ENCODE results near the gene GPR39.

The GPR39 gene

DNA sequence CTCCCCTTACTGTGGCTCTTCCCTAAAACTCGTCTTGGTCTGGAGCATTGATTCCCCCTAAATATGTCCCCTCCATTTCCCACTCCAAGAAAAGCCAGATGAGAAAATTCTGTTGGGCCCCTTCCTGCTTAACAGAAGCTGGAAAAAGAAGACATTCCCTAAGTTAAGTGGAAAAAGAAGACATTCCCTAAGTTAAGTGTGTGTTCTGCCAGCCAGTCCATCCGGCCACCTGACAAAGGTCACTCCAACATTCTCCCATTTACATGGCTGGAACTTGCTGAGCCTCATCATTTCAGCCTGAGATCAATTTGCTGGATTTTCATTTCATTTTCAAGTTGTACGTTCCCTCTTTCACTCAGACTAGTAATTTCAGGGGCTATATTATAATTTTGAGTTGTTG lies 201.4 kb downstream of the GPR39 start:
- TF ChIP-seq, protein P1, sequence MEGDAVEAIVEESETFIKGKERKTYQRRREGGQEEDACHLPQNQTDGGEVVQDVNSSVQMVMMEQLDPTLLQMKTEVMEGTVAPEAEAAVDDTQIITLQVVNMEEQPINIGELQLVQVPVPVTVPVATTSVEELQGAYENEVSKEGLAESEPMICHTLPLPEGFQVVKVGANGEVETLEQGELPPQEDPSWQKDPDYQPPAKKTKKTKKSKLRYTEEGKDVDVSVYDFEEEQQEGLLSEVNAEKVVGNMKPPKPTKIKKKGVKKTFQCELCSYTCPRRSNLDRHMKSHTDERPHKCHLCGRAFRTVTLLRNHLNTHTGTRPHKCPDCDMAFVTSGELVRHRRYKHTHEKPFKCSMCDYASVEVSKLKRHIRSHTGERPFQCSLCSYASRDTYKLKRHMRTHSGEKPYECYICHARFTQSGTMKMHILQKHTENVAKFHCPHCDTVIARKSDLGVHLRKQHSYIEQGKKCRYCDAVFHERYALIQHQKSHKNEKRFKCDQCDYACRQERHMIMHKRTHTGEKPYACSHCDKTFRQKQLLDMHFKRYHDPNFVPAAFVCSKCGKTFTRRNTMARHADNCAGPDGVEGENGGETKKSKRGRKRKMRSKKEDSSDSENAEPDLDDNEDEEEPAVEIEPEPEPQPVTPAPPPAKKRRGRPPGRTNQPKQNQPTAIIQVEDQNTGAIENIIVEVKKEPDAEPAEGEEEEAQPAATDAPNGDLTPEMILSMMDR (IDR thresholded peaks at IDR 0.05; ENCODE audit: control insufficient read depth, extremely low read depth, insufficient read depth) = no peak

DNA sequence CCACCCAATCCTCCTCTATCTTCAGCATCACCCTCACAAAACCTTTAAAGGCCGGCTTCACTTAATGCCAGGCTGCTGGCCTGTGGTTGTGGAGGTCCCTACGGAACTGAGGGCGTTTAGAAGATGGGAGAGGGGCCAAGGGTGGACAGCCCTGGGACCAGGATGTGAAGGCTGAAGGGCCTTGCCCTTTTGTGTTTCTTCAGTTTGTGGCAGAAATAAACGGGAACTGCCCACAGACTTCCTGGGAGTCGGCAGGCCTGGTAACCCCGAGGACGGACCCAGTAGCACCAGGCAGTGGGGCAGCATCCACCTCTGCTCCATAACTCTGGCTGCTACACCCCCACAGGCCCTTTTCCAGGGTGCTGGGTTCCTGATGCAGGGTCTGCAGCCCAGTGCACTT lies 202.1 kb downstream of the GPR39 start:
- H3K4me3 ChIP-seq (ENCODE audit: low read depth, low read length) = no peak overlapping the region
- TF ChIP-seq, protein P1 (IDR thresholded peaks at IDR 0.05; ENCODE audit: control insufficient read depth, extremely low read depth, insufficient read depth) = no peak
- no peak for DNase-seq (ENCODE audit: low read depth)

More for the DNA sequence above, 201.4 kb downstream of the GPR39 start:
- no peak for DNase-seq (ENCODE audit: low read depth)
- no peak overlapping the region for H3K4me3 ChIP-seq (ENCODE audit: low read depth, low read length)

DNA sequence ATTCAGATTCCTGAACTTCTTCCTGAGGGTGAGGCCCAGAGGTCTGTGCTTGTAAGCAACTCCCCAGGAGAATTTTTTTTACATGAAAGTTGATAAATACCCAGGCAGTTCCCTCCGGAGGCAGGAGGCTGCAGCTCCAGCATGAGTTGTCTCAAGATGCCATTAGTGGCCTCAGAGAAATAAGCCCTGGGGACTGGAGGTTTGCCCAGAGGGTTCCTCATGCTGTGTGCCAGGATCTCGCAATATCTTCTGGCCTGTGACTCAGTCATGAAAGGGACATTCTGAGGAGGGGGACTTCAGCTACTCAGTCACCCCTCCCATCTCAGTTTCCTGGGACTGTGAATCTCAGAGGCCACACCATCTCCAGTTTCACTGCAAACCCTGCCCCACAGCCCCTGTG lies 203.5 kb downstream of the GPR39 start:
- DNase-seq (ENCODE audit: low read depth) = no peak
- H3K4me3 ChIP-seq (ENCODE audit: low read depth, low read length) = no peak overlapping the region
- TF ChIP-seq, protein P1 (IDR thresholded peaks at IDR 0.05; ENCODE audit: control insufficient read depth, extremely low read depth, insufficient read depth) = no peak

DNA sequence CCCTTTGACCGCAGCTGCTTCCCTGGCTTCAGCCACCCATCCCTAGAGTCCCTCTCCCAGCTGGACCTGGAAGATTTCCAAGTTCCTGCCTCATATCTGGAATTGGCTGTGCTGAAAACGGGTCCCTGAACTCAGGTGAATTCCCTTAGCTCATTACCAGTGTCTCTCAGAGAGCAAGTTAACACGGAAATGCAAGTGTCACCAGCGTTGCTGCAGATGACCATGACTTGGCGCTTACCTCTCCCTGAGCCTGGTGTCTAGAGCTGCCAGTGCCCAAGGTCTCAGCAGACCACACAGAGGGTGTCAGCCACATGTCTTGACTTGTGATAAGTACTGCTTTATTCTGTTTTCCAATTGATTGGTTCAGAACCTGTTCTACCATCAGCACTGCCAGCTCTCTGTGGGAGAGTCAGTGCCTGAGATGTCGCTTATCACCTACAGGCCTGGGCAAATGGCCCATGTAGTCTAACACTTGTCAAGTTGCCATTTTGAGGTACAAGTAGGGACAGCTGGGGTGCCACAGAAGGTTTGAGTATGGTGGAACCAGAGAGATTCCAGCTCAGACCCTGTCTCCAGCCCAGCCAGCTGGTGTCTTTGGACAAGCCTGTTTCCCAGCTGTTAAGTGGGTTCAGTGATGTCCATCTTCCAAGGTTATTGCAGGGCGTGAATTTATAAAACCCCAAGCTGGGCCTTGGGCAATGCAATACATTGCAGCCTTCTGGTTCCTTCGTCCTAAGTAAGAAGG lies 204.7 kb downstream of the GPR39 start:
- TF ChIP-seq, protein P1 (IDR thresholded peaks at IDR 0.05; ENCODE audit: control insufficient read depth, extremely low read depth, insufficient read depth) = no peak
- no peak overlapping the region for H3K4me3 ChIP-seq (ENCODE audit: low read depth, low read length)
- no peak for DNase-seq (ENCODE audit: low read depth)

DNA sequence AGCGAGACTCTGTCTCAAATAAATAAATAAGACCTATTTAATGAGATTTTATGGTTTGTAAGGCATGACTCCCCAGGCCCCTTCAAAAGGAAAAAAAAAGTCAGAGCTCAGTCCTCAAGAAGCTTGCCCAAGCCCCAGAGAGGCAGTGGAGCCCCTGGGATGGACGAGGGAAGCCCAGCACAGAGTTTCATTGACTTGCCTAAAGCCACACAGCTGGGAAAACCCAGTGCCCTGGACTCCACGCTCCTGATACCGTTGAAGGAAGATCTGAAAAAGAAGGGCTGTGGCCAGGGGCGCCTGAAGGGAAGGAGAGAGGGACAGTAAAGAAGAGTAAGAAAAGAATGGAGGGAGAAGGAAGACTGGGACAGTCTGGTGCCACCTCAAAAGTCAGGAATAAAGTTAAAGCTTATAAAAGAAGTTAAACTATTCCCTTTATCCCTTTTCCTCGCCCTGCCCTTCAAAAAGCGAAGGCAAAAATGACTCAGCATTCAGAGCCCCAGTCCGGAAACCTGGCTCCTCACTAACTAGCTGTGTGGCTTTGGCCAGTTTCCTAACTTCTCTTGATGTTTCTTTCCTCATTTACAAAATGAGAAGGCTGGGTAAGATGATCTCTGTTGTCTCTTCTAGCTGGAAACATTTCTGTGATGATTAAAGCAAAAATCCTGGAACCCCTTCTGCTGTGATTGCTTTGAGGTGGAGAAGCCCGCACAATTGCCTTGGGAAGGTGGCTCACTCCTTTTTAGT lies 206.7 kb downstream of the GPR39 start:
- no peak overlapping the region for H3K4me3 ChIP-seq (ENCODE audit: low read depth, low read length)
- no peak for DNase-seq (ENCODE audit: low read depth)
- TF ChIP-seq, protein P1 (IDR thresholded peaks at IDR 0.05; ENCODE audit: control insufficient read depth, extremely low read depth, insufficient read depth) = no peak

DNA sequence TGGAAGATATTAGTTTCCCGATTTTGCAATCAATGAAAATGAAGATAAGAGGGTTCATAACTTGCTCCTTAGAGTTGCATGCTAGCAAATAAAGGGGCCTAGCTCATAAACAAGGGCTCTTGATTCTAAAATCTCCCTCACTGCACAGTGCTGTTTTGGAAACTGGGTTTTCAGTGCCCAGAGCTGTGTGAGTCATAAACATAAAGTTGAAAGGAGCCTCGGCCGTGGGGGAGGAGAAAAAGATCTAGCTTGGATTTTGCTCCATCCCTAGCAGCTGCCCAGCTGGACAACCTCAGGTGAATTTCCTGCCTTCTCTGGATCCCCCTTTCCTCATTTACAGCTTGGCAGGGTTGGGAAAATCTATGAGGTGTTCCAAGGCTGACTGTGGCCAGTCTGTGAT lies 210.9 kb downstream of the GPR39 start:
- TF ChIP-seq, protein P1 (IDR thresholded peaks at IDR 0.05; ENCODE audit: control insufficient read depth, extremely low read depth, insufficient read depth) = no peak
- H3K4me3 ChIP-seq (ENCODE audit: low read depth, low read length) = no peak overlapping the region
- no peak for DNase-seq (ENCODE audit: low read depth)
